ENCODE measurements around the gene GLB1L2.
A peak's percentile ranks its signal among the peaks of the same experiment; 100 is the strongest.
"Not testable (repeated sequence)": the region's sequence is repeated elsewhere in the genome, so short reads cannot be mapped to it uniquely, and the experiment has no call there.

GLB1L2 gene, protein sequence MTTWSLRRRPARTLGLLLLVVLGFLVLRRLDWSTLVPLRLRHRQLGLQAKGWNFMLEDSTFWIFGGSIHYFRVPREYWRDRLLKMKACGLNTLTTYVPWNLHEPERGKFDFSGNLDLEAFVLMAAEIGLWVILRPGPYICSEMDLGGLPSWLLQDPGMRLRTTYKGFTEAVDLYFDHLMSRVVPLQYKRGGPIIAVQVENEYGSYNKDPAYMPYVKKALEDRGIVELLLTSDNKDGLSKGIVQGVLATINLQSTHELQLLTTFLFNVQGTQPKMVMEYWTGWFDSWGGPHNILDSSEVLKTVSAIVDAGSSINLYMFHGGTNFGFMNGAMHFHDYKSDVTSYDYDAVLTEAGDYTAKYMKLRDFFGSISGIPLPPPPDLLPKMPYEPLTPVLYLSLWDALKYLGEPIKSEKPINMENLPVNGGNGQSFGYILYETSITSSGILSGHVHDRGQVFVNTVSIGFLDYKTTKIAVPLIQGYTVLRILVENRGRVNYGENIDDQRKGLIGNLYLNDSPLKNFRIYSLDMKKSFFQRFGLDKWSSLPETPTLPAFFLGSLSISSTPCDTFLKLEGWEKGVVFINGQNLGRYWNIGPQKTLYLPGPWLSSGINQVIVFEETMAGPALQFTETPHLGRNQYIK

GRCh38 chr11:134331354-134332188, at the start of gene GLB1L2:
Gene GLB1L2, plus strand, starts transcription at chr11:134331988. Its CDS starts 74 bp downstream, at chr11:134332062.
- DNase-seq = peak; percentile 68

DNA sequence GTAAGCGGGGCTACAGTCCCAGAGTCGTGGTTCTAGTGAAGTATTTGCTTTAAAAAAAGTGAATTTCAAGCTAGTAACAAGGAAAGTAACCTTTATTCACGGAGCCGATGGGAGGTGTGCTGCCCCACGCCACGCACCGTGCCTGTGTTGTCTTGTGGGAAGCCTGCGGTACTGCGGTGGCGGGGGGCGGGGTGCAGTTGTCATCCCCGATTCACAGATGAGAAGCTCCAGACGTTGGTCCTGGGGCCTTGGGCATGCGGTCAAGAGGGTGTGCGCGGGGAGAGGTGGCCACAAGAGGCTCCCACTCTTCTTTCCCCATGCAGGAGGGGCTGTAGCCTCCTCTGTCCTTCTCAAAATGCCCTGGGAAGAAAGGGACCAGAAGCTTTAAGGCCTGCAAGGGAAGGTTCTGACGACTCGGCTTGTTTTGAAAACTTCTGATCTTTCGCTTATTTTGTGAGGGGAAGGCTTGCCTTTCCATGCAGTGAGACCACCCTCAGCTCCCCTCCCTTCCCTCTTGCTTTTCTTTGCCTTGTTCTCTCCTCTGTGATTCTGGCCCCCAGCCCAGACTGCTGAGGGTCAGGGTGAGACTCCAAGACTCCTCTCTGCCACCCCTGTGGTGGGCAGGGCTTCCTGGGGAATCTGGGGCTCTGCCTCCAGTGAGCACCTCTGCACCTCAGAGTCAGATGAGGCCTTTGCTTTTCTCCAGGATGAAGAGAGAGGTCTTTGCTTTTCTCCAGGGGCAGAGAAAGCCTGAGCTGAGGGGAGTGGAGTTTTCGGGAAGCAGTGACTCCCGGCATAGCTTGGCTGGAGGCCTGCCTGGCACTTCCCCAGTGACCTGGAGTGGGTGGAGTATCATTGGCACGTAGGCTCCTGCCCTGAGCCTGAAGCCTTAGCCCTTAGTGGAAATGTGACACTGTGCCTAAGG, 49.4 kb upstream of the GLB1L2 start:
- no peak for DNase-seq

GRCh38 chr11:134283461-134284230, 48.1 kb upstream of the GLB1L2 start:
- no peak for DNase-seq

DNA sequence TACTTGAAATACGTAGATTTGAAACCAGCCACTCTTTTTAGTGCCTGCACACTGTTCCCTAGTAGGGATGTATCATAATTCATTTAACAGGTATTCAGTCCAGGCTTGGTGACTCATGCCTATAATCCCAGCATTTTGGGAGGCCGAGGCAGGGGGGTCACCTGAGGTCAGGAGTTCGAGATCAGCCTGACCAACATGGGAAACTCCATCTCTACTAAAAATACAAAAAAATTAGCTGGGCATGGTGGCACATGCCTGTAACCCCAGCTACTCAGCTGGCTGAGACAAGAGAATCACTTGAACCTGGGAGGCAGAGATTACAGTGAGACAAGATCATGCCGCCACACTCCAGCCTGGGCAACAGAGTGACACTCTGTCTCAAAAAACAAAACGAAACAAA, 47.4 kb upstream of the GLB1L2 start:
- not testable (repeated sequence) for DNase-seq

DNA sequence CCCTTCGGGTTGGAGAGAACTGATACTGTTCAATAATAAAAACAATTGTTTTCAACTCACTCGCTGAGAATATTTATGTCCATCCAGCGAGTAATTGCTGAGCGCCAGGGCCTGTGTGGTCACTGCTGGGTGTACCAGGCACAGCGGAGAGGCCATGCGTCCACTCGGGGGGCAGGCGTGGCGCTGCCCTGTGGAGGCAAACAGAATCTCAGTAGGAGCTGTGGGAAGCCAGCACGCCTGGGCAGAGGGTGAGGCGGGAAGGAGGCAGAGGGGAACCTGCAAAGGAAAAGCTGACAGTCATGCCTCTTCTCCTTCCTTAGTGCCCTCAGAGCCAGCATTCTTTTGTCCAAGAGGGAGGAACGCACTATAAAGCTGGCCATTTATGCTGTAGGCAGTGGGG, 44.2 kb upstream of the GLB1L2 start:
- no peak for DNase-seq

DNA sequence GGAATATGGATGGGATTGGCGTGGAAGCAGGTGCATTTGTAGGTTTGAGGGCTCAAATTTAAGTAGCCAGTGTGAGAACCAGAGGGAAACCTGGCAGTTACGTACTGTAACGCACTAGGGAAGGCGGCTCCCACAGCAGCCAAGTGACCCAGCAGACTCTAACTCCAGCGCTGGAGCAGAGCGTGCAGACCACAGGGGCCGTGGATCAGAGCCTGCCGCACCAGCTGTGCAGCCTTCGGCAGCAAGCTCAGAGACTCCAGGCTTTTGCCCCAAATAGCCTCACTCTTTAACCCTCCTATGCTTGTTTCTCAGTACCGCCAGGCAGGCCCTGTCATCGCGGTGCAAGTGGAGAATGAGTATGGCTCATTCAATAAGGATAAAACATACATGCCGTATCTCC, 43.3 kb upstream of the GLB1L2 start:
- DNase-seq = no peak

GRCh38 chr11:134289167-134289566, 42.6 kb upstream of the GLB1L2 start:
- no peak for DNase-seq

GRCh38 chr11:134289789-134290188, 42.0 kb upstream of the GLB1L2 start:
- DNase-seq = no peak

- no peak for DNase-seq
These were observed 41.1 kb upstream of the GLB1L2 start for GRCh38 chr11:134290646-134291045.

- DNase-seq = no peak
These were observed 40.6 kb upstream of the GLB1L2 start for GRCh38 chr11:134291196-134291595.

- no peak for DNase-seq
These were observed 39.1 kb upstream of the GLB1L2 start for GRCh38 chr11:134292661-134293060.

DNA sequence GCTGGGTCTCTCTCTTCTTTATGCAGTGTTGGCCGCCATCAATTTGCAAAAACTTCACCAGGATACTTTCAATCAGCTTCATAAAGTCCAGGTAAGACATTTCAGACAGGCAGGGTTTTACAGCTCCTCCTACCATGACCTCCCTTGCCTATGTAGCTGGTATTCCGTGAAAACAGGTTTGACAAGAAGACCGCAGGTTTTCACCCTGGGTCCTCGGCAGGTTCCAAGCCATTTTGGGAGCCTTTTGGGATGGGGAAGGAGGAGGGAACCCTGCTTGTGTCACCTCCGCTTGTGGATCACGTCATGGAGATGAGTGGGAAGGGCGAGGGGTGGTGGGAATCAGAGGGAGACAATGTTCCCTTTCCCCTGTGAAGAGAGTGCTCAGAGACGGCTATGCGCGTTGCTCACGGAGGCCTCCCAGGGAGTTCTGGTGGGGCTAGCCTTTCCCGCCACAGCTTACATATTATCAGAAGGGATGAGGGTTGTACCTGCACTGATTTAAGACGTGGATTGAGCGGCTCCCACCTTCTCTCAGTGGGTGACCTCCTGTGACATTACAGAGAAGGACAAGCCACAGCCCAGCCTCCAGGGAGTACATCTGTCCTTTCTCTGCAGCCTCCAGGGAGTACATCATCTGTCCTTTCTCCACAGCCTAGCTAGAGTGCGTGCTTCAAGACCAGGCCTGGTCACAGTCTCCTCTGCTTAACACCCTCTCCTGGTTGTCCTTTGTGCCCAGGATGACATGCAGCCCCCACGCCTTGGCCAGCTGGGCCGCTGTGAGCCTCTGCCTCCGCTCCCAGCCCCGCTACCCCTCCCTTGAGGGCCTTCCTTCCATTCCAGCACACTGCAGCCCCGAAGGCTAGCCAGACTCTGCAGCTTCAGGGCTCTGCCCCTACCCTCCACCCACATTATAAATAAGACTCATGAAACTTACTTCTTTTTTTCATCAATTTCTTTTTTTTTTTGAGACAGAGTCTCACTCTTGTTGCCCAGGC, 38.4 kb upstream of the GLB1L2 start:
- no peak for DNase-seq

DNA sequence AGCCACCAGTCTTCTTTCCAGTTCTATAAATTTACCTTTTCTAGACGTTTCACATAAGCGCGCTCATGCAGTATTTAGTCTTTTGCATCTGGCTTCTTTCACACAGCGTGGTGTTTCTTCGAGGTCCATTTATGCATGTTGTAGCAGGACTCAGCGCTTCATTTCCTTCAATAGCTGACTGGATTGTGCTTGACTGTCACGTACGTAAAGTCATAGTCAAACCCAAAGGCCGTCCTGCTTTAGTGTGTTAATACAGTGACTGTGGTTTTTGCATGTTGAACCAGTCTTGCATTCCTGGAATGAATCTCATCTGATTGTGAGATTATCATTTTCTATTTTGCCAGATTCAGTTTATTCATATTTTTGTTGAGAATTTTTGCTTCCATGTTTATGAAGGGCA, 37.1 kb upstream of the GLB1L2 start:
- no peak for DNase-seq

GRCh38 chr11:134312223-134312622, 19.6 kb upstream of the GLB1L2 start:
- no peak for DNase-seq

GRCh38 chr11:134312807-134313206, 19.0 kb upstream of the GLB1L2 start:
- no peak for DNase-seq

GRCh38 chr11:134313379-134313778, 18.4 kb upstream of the GLB1L2 start:
- no peak for DNase-seq

DNA sequence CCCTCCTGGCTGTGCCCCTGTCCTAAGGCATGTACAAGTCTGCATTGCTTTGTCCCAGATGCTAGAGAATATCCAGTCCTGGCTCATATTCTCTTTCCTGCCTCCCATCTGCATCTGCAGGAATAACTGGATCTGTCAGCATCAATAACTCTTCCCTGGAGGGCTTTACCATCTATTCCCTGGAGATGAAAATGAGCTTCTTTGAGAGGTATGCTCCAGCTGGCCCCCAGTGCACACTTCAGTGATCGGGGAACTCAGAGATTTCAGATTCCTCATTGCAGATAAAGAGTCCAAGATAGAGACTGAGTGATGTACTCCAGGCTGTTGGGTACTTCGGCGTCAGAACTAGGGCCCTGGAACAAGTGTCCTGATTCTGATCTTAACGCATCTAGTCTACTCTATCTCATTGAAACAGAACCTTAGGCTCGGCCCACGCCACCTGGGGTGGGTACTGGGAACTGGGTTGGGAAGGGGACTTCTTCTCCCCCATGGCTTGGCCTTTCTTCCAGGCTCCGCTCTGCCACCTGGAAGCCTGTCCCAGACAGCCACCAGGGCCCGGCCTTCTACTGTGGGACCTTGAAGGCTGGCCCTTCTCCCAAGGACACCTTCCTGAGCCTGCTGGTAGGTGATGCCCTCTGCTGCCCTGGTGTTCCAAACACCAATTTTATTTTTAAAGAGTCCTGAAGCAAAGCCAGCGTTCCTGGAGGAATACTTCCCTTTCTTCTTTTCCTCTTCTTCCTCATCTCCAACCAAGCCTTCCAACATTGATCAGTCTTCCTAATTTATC, 17.8 kb upstream of the GLB1L2 start:
- DNase-seq = no peak

DNA sequence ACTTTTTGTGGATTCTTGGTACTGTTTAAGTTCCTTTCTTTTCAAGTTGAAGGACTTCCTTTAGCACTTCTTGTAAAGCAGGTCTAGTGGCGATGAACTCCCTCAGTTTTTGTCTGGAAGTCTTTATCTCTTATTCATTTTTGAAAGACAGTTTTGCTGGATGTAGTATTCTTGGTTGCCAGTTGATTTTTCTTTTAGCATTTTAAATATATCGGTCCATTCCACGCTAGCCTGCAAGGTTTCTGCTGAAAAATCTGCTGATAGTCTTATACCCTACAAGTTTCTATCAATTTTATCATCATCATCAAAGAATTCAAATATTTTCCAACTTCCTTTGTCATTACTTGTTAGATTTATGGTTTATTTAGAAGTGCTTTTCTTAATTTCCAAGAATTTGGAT, 14.7 kb upstream of the GLB1L2 start:
- no peak for DNase-seq

GRCh38 chr11:134321373-134321772, 10.4 kb upstream of the GLB1L2 start:
- not testable (repeated sequence) for DNase-seq

GRCh38 chr11:134322553-134322952, 9.2 kb upstream of the GLB1L2 start:
- DNase-seq = no peak

Data from activated T-cell treated with anti-CD3 and anti-CD28 coated beads for 4 hours (primary cell).